ENCODE results near the gene PABPN1. TPM values are rescaled to one million over a fixed set of nuclear protein-coding genes. Genes with fewer than 3 reads are reported as not detected.

Gene PABPN1
- total RNA-seq, 1 experiment from 2014 or later: 184 TPM

GRCh38 chr14:23316300-23316699 lies 5.0 kb upstream of the PABPN1 start (continued):
- no peak for TF ChIP-seq EGR1 (IDR thresholded peaks at IDR 0.05; ENCODE audit: low read depth)
- TF ChIP-seq RAD21 (IDR thresholded peaks at IDR 0.05; ENCODE audit: low read depth): no peak

- H3K36me3 ChIP-seq (ENCODE audit: control insufficient read depth in 1 of 2, insufficient read depth in 2 of 2, low read length in 2 of 2): peaks cover 19 to 30% of the 10 kb centered on the region in 2 experiments; a peak in 3 of 4 replicates
- DNase-seq (ENCODE audit: low read depth, low spot score): no peak
- ATAC-seq: no peak
- intact Hi-C loops (cut with micrococcal nuclease): no loop called here
- H3K4me1 ChIP-seq (ENCODE audit: control insufficient read depth in 1 of 2, insufficient read depth in 2 of 2, low read length in 2 of 2): peaks cover 12 to 23% of the 10 kb centered on the region in 2 experiments; a peak in 3 of 4 replicates
- H3K27ac ChIP-seq (ENCODE audit: low read depth, low read length): peak overlapping the region; percentile 71
- peak overlapping the region; percentile 44 to 98 for H3K4me3 ChIP-seq (replicated peaks in 1 of 2; ENCODE audit: low read depth in 1 of 2, low read length in 2 of 2)
- no peaks in the 10 kb centered on the region for H3K9me3 ChIP-seq (ENCODE audit: control insufficient read depth in 1 of 2, insufficient read depth in 1 of 2, low read depth in 1 of 2, low read length in 2 of 2)
- CTCF ChIA-PET: interaction anchor here (0.6 to 2.5 kb wide), 9 partner anchors 13 to 243 kb away, joined by 3 to 15 read pairs (median 7); partner anchors contain the start of gene BCL2L2
- no peak overlapping the region for H2AFZ ChIP-seq (ENCODE audit: low read depth, low read length, poor library complexity, severe bottlenecking)
- peak overlapping the region; percentile 70 for H3K4me2 ChIP-seq (ENCODE audit: low read length)
- POLR2A ChIA-PET: interaction anchor here (1.5 to 2.8 kb wide), 4 partner anchors 13 to 34 kb away, joined by 6 to 21 read pairs (median 10); partner anchors contain the start of genes BCL2L2, HOMEZ and PPP1R3E
- TF ChIP-seq REST (IDR thresholded peaks at IDR 0.05; ENCODE audit: low read depth) (no peak), JUND (IDR thresholded peaks at IDR 0.05) (no peak), CBX3 (IDR thresholded peaks at IDR 0.05; ENCODE audit: low read depth) (0 out of 2 replicates have a peak, but pooled peaks have one; percentile 4), POLR2A (IDR thresholded peaks at IDR 0.05; ENCODE audit: borderline replicate concordance, extremely low read depth, insufficient read depth, insufficient read length) (no peak)
- H3K9ac ChIP-seq (ENCODE audit: low read length): peak overlapping the region; percentile 51
- no TSS peak for BruUV-seq (replicated peaks)
- peaks cover 35% of the 10 kb centered on the region for H3K79me2 ChIP-seq (ENCODE audit: insufficient read depth, low read length)
- H3K9me2 ChIP-seq (ENCODE audit: insufficient read depth): no peaks in the 10 kb centered on the region
- H3K27me3 ChIP-seq (ENCODE audit: insufficient read depth, low read length): no peaks in the 10 kb centered on the region
- RAD21 ChIA-PET (ENCODE audit: low non-redundant PET in 1 of 2, low total read pairs in 2 of 2, uncharacterized antibody in 2 of 2, unreplicated experiment in 2 of 2): no interaction called here
- H4K20me1 ChIP-seq (ENCODE audit: insufficient read depth): no peaks in the 10 kb centered on the region
Observed at GRCh38 chr14:23319746-23320583, 1.3 kb upstream of the PABPN1 start.
